HepG2 (cell line): ENCODE measurements around the gene LASP1. TPM values are rescaled to one million over a fixed set of nuclear protein-coding genes. Genes with fewer than 3 reads are reported as not detected.

ENCODE experiments used
- ATAC-seq: fragments of 200-7000 bp; cut with Tn5 transposase; 3 replicates; pipeline ENCODE4 v1.9.1; 2020; ENCODE audit warnings: mild to moderate bottlenecking, moderate library complexity
- BruUV-seq: library from RNA; stranded (reverse); fragments of 400-500 nt; replicated peaks from 2 replicates; lab custom pipeline; 2021; lab: Mats Ljungman, UMichigan
- CTCF ChIA-PET: fragments of 300-600 bp; formaldehyde crosslinking; extraction: SDS; loops from one replicate; lab custom pipeline; 2021; ENCODE audit warnings: low total read pairs, inconsistent platforms, low intra/inter-chr PET ratio; lab: Yijun Ruan, JAX
- POLR2A ChIA-PET: fragments of 350-600 bp; sonication (Branson Sonifier 250); formaldehyde crosslinking; loops from one replicate; lab custom pipeline; 2020; ENCODE audit warnings: antibody characterized with exemption, inconsistent platforms; lab: Yijun Ruan, JAX
- DNase-seq: peaks from one replicate; pipeline ENCODE4 v3.0.0-alpha.2; 2015; ENCODE audit warnings: low spot score
- FAIRE-seq: peaks from 3 replicates; lab custom pipeline; 2011; peaks lifted over from hg19 to GRCh38; lab: Jason Lieb, UNC
- H2AFZ ChIP-seq: one replicate; pipeline ENCODE4 v1.6.1; 2011; ENCODE audit warnings: low read length, inconsistent platforms
- H3K27ac ChIP-seq: fragments of 300-600 bp; 3 replicates; pipeline ENCODE4 v1.8.0; 2011; ENCODE audit warnings: mixed run types, mild to moderate bottlenecking, mixed read lengths, low read length, inconsistent platforms; ENCODE audit not compliant: insufficient read depth; ENCODE audit errors: extremely low read length
- H3K27me3 ChIP-seq, 2 experiments: fragments of 200-600 bp in 1 of 2; 2 replicates in 1 of 2; 3 replicates in 1 of 2; pipeline versions ENCODE4 v1.6.0 to v1.8.0; 2011; ENCODE audit warnings: low read length in 2 of 2, mild to moderate bottlenecking in 2 of 2, moderate library complexity in 2 of 2, inconsistent platforms in 1 of 2; ENCODE audit not compliant: insufficient read depth in 2 of 2, control insufficient read depth in 1 of 2
- H3K36me3 ChIP-seq, 2 experiments: fragments of 200-600 bp in 1 of 2; replicated peaks in 1 of 2; 2 replicates in 1 of 2; 3 replicates in 1 of 2; pipeline versions ENCODE4 v1.5.1 to v1.8.0; 2011; ENCODE audit warnings: low read length in 2 of 2, inconsistent platforms in 1 of 2; ENCODE audit not compliant: insufficient read depth in 2 of 2, control insufficient read depth in 1 of 2
- H3K4me1 ChIP-seq: 2 replicates; pipeline ENCODE4 v1.5.1; 2012; ENCODE audit warnings: low read length, inconsistent platforms; ENCODE audit not compliant: insufficient read depth
- H3K4me2 ChIP-seq: 2 replicates; pipeline ENCODE4 v1.6.0; 2011; ENCODE audit warnings: low read depth, low read length, inconsistent platforms
- H3K4me3 ChIP-seq, 3 experiments: fragments of 200-600 bp in 1 of 3; sonication (generic), shearing (Covaris generic) in 1 of 3; replicated peaks in 1 of 3; 2 replicates each; pipeline ENCODE4 v1.5.1; 2011 to 2016; ENCODE audit warnings: low read length in 3 of 3, inconsistent platforms in 2 of 3, low read depth in 2 of 3, mild to moderate bottlenecking in 2 of 3, control low read depth in 1 of 3, mixed read lengths in 1 of 3; ENCODE audit not compliant: insufficient read depth in 1 of 3
- H3K79me2 ChIP-seq: one replicate; pipeline ENCODE4 v1.6.1; 2011; ENCODE audit warnings: low read length, inconsistent platforms; ENCODE audit not compliant: insufficient read depth
- H3K9ac ChIP-seq: 2 replicates; pipeline ENCODE4 v1.6.0; 2011; ENCODE audit warnings: mild to moderate bottlenecking, low read depth, low read length, inconsistent platforms; ENCODE audit not compliant: insufficient read depth
- H3K9me3 ChIP-seq: 2 replicates; pipeline ENCODE4 v1.5.1; 2012; ENCODE audit warnings: mild to moderate bottlenecking, low read length
- H4K20me1 ChIP-seq: 2 replicates; pipeline ENCODE4 v1.6.0; 2011; ENCODE audit warnings: inconsistent platforms, mild to moderate bottlenecking, low read length, moderate library complexity; ENCODE audit not compliant: insufficient read depth
- DNMT3B ChIP-seq: conservative IDR thresholded peaks from 2 replicates; pipeline ENCODE4 v1.6.1; 2016; ENCODE audit warnings: missing biosample characterization, control low read depth
- KDM2A ChIP-seq: sonication (generic); formaldehyde crosslinking; IDR thresholded peaks from 2 replicates; pipeline ENCODE4 v1.4.0; 2020; ENCODE audit warnings: low read depth, missing genetic modification reagents, borderline replicate concordance
- KLF9 ChIP-seq: IDR thresholded peaks from 2 replicates; pipeline ENCODE4 v1.6.1; 2016; ENCODE audit warnings: low read depth
- NCOA2 ChIP-seq: sonication (generic); formaldehyde crosslinking; IDR thresholded peaks from 2 replicates; pipeline ENCODE4 v1.8.0; 2022; ENCODE audit warnings: inconsistent platforms
- NKX3-1 ChIP-seq: sonication (generic); formaldehyde crosslinking; IDR thresholded peaks from 2 replicates; pipeline ENCODE4 v1.5.0; 2020; ENCODE audit warnings: missing genetic modification reagents
- TBP ChIP-seq: sonication (generic); formaldehyde crosslinking; IDR thresholded peaks from 2 replicates; pipeline ENCODE4 v1.5.0; 2020; ENCODE audit warnings: missing genetic modification reagents
- ZKSCAN5 ChIP-seq: sonication (generic); formaldehyde crosslinking; IDR thresholded peaks from 2 replicates; pipeline ENCODE4 v1.5.1; 2020; ENCODE audit warnings: mild to moderate bottlenecking, missing genetic modification reagents
- ZMYM4 ChIP-seq: sonication (generic); formaldehyde crosslinking; IDR thresholded peaks from 2 replicates; pipeline ENCODE4 v1.8.1; 2023; ENCODE audit warnings: mild to moderate bottlenecking, missing genetic modification reagents
- in situ Hi-C: cut with HindIII; loops from 2 replicates; pipeline ENCODE4 v1.10.0; 2017; ENCODE audit warnings: low pct_unique_long_range_greater_than_20kb; ENCODE audit not compliant: extremely low pct_ligation_motif_present
- intact Hi-C: fragments of 100-400 bp; cut with micrococcal nuclease; formaldehyde crosslinking; loops from one replicate; pipeline ENCODE4 v1.10.0; 2022; ENCODE audit not compliant: unreplicated experiment
- polyA plus RNA-seq, 8 experiments: library from polyadenylated mRNA; depleted of rRNA in 3 of 8; stranded (reverse) in 7 of 8; unstranded in 1 of 8; fragments of >200 nt; fragmentation: Illumina TruSeq in 4 of 8; extraction: Trizol in 4 of 8; gene quantifications; 2 replicates each; pipeline versions ENCODE4 v1.2.1 to v1.2.3, GENCODE V29; 2011 to 2016; ENCODE audit warnings: low read depth in 4 of 8, missing spikeins in 1 of 8, mixed read lengths in 1 of 8; ENCODE audit not compliant: insufficient read depth in 1 of 8
- total RNA-seq, 5 experiments: library from RNA; depleted of rRNA; stranded (reverse); fragments of >200 nt; fragmentation: Illumina TruSeq; extraction: Trizol; gene quantifications; 2 replicates each; pipeline ENCODE4 v1.2.3, GENCODE V29; 2016; ENCODE audit warnings: low read depth in 1 of 5
- TF ChIP-seq, protein P1 (sequence below): sonication (generic); formaldehyde crosslinking; IDR thresholded peaks from 2 replicates; pipeline ENCODE4 v1.5.0; 2020; ENCODE audit warnings: mild to moderate bottlenecking, missing genetic modification reagents
- TF ChIP-seq, protein P2 (sequence below): sonication (generic); formaldehyde crosslinking; IDR thresholded peaks from 2 replicates; pipeline ENCODE4 v1.4.0; 2020; ENCODE audit warnings: missing genetic modification reagents

The LASP1 gene
- total and polyA plus RNA-seq, 2 of the 13 experiments (the other 11 are each of a cell fraction or from before 2014, with no cell fraction given), result 70.1 to 97.0 TPM

DNA sequence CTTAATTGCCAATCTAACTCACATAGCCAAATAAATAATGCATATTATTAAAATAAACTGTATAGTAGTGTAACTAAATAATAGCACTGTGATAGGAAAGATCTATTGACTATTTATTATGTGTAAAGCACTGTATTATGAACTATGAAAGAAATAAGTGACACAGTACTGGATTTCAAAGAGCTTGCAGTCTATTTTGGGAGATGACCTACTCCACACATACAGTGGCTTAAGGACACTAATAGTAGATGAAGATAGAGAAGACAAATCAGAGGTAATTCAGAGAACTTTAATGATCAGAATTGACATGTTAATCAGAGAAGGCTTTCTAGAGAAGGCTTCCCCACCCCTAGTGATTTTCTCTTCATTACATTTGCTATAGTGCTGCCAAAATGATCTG lies 70.1 kb downstream of the LASP1 start:
- H2AFZ ChIP-seq, result no peak overlapping the region
- ATAC-seq (no peak), DNase-seq (no peak), FAIRE-seq (no peak)
- in situ Hi-C loops (no loop called here), intact Hi-C loops (no loop called here)
- no peaks in the 10 kb centered on the region for H3K27me3 ChIP-seq
- H3K9ac ChIP-seq, result no peak overlapping the region
- no peak overlapping the region for H3K4me3 ChIP-seq
- H3K9me3 ChIP-seq, result no peaks in the 10 kb centered on the region
- POLR2A ChIA-PET, result interaction anchor here (0.6 kb wide), 2 partner anchors 23 to 112 kb away, joined by 3 read pairs; no protein-coding TSS in a partner anchor
- 0 out of 2 replicates have a peak, but pooled peaks cover 4% of the 10 kb centered on the region for H3K4me1 ChIP-seq
- H3K4me2 ChIP-seq, result no peak overlapping the region
- TF ChIP-seq KLF9, result no peak
- no peak for TF ChIP-seq DNMT3B (CRISPR knock-in tag)
- no peak for TF ChIP-seq ZKSCAN5
- TF ChIP-seq NCOA2 (CRISPR knock-in tag), result no peak
- no peak for TF ChIP-seq TBP (CRISPR knock-in tag)
- TF ChIP-seq ZMYM4 (CRISPR knock-in tag), result no peak
- no peak for TF ChIP-seq KDM2A (CRISPR knock-in tag)
- no peak for TF ChIP-seq NKX3-1 (CRISPR knock-in tag)
- TF ChIP-seq, protein P1, sequence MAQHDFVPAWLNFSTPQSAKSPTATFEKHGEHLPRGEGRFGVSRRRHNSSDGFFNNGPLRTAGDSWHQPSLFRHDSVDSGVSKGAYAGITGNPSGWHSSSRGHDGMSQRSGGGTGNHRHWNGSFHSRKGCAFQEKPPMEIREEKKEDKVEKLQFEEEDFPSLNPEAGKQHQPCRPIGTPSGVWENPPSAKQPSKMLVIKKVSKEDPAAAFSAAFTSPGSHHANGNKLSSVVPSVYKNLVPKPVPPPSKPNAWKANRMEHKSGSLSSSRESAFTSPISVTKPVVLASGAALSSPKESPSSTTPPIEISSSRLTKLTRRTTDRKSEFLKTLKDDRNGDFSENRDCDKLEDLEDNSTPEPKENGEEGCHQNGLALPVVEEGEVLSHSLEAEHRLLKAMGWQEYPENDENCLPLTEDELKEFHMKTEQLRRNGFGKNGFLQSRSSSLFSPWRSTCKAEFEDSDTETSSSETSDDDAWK (CRISPR knock-in tag), result no peak
- TF ChIP-seq, protein P2, sequence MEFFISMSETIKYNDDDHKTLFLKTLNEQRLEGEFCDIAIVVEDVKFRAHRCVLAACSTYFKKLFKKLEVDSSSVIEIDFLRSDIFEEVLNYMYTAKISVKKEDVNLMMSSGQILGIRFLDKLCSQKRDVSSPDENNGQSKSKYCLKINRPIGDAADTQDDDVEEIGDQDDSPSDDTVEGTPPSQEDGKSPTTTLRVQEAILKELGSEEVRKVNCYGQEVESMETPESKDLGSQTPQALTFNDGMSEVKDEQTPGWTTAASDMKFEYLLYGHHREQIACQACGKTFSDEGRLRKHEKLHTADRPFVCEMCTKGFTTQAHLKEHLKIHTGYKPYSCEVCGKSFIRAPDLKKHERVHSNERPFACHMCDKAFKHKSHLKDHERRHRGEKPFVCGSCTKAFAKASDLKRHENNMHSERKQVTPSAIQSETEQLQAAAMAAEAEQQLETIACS (CRISPR knock-in tag), result no peak
- CTCF ChIA-PET, result no interaction called here
- no TSS peak for BruUV-seq
- no peaks in the 10 kb centered on the region for H3K79me2 ChIP-seq
- H3K27ac ChIP-seq, result no peak overlapping the region
- H4K20me1 ChIP-seq, result no peaks in the 10 kb centered on the region
- H3K36me3 ChIP-seq, result no peaks in the 10 kb centered on the region
